Thyroid gland (tissue), 4 donors: ENCODE data around the gene PTRH1. TPM values are rescaled to one million over a fixed set of nuclear protein-coding genes. Genes with fewer than 3 reads are reported as not detected.

Experiments
- DNase-seq, 2 donors: peaks; one replicate each; pipeline ENCODE4 v3.0.0-alpha.2; 2019
- H3K27ac ChIP-seq, 3 donors: fragments of 200-600 bp; sonication (generic); 1 replicate in 2 of 3; 2 replicates in 1 of 3; pipeline ENCODE4 v1.5.1; 2016 to 2019; ENCODE audit warnings: mild to moderate bottlenecking in 1 of 3, moderate library complexity in 1 of 3
- H3K27me3 ChIP-seq: fragments of 200-600 bp; sonication (generic); one replicate; pipeline ENCODE4 v1.5.1; 2019
- H3K36me3 ChIP-seq, 2 donors: fragments of 200-600 bp; sonication (generic); one replicate each; pipeline ENCODE4 v1.5.1; 2016 to 2019
- H3K4me1 ChIP-seq, 2 donors: fragments of 200-600 bp; sonication (generic); one replicate each; pipeline ENCODE4 v1.5.1; 2017 to 2019
- H3K4me3 ChIP-seq, 3 donors: fragments of 200-600 bp; sonication (generic); replicated peaks in 1 of 3; 1 replicate in 2 of 3; 2 replicates in 1 of 3; pipeline ENCODE4 v1.5.1; 2016; ENCODE audit warnings: mild to moderate bottlenecking in 1 of 3
- H3K9me3 ChIP-seq: fragments of 200-600 bp; sonication (generic); one replicate; pipeline ENCODE4 v1.5.1; 2017
- POLR2A ChIP-seq, 2 donors: fragments of 450-650 bp; IDR thresholded peaks; one replicate each; pipeline ENCODE4 v1.6.1; 2017; ENCODE audit warnings: antibody characterized with exemption in 2 of 2, mild to moderate bottlenecking in 2 of 2, moderate library complexity in 1 of 2
- WGBS, 2 donors: methylation state at CpG; one replicate each; pipeline ENCODE4 v1.1.5; 2017; 5-methylcytosine and 5-hydroxymethylcytosine counted together
- intact Hi-C: fragments of 100-400 bp; cut with DNase I; formaldehyde crosslinking; loops from one replicate; pipeline ENCODE4 v1.15.1; 2023
- total RNA-seq, 4 donors: library from RNA; depleted of rRNA; stranded (reverse); fragments of >200 nt; gene quantifications; one replicate each; pipeline ENCODE4 v1.2.3, GENCODE V29; 2016
- TF ChIP-seq, protein P1 (sequence below), 6 experiments: fragments of 200-600 bp in 3 of 6; fragments of 450-650 bp in 3 of 6; sonication (generic) in 3 of 6; IDR thresholded peaks; one replicate each; pipeline ENCODE4 v1.5.1; 2016 to 2019; ENCODE audit warnings: antibody characterized with exemption in 6 of 6, mild to moderate bottlenecking in 2 of 6, inconsistent platforms in 1 of 6, moderate library complexity in 1 of 6

PTRH1 gene
- total RNA-seq, 4 donors from 2014 or later = 24.1 to 64.3 (median 43.4) TPM

DNA sequence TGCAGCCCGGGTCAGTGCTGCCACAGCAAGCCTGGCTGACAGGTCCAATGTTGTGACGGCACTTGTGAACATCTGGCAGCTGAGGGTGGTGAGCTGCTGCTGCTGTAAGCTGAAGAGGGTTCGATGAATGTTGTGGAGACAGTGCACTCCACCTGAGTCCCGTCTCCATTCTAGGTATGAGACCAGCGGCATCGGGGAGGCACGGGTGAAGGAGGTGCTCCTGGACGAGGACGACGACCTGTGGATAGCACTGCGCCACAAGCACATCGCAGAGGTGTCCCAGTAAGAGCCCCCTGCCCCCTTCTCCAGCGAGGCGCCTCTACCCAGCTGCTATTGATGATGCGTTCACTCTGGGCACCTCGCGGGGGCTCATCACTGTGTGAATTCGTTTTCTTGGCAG lies 47.6 kb downstream of the PTRH1 start:
- TF ChIP-seq, protein P1, sequence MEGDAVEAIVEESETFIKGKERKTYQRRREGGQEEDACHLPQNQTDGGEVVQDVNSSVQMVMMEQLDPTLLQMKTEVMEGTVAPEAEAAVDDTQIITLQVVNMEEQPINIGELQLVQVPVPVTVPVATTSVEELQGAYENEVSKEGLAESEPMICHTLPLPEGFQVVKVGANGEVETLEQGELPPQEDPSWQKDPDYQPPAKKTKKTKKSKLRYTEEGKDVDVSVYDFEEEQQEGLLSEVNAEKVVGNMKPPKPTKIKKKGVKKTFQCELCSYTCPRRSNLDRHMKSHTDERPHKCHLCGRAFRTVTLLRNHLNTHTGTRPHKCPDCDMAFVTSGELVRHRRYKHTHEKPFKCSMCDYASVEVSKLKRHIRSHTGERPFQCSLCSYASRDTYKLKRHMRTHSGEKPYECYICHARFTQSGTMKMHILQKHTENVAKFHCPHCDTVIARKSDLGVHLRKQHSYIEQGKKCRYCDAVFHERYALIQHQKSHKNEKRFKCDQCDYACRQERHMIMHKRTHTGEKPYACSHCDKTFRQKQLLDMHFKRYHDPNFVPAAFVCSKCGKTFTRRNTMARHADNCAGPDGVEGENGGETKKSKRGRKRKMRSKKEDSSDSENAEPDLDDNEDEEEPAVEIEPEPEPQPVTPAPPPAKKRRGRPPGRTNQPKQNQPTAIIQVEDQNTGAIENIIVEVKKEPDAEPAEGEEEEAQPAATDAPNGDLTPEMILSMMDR (IDR thresholded peaks at IDR 0.05) = no peak
- no peak for TF ChIP-seq POLR2A (IDR thresholded peaks at IDR 0.05)
- no peak overlapping the region for H3K4me3 ChIP-seq
- H3K36me3 ChIP-seq = peaks cover 35 to 42% of the 10 kb centered on the region in 2 donors
- intact Hi-C loops = no loop called here
- DNase-seq = no peak
- no peaks in the 10 kb centered on the region for H3K9me3 ChIP-seq
- no peaks in the 10 kb centered on the region for H3K27me3 ChIP-seq
- H3K27ac ChIP-seq = no peak overlapping the region
- 91 to 94% methylated on average over 18 of the region's 18 CpGs for WGBS, 2 donors
- no peaks in the 10 kb centered on the region for H3K4me1 ChIP-seq

DNA sequence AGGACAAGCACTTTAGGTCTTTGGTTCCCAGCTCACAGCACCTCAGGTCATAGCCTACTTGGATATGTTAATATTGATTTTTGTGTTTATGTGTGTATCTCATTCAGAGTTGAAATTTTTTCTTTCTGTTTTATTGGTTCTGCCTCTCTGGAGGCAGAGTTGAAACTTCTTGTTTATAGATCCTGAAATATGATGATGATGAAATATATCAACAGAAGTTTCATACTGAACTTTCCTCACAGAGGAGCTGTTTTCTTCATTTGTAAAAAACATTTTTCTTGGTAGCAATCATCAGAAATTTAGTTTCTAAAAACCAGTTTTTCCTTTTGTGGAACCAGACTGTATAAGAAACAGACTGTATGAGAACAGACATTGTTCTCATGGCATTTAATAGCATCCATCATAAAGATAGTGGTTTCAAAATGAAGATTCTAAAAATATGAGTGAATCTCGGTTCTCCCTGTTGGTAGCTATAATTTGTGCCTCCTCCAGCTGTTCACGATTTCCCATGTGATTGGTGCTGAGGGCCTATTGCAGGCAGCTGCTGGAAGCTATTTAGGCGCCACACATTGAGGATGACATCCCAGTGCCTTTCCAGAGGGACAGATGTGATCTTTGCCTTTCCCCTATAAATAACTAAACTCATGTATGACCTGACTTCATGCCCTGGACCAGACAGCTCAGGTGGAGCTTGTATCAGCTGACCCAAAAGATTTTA lies 48.2 kb downstream of the PTRH1 start:
- H3K4me3 ChIP-seq = no peak overlapping the region
- DNase-seq = no peak
- 85% methylated on average over 3 of the region's 3 CpGs for WGBS, 2 donors
- no peak overlapping the region for H3K27ac ChIP-seq
- peaks cover 34 to 41% of the 10 kb centered on the region in 2 donors for H3K36me3 ChIP-seq
- intact Hi-C loops = no loop called here
- H3K9me3 ChIP-seq = no peaks in the 10 kb centered on the region
- H3K27me3 ChIP-seq = no peaks in the 10 kb centered on the region
- no peaks in the 10 kb centered on the region for H3K4me1 ChIP-seq
- TF ChIP-seq POLR2A (IDR thresholded peaks at IDR 0.05) = no peak
- TF ChIP-seq, protein P1 (IDR thresholded peaks at IDR 0.05) = no peak

DNA sequence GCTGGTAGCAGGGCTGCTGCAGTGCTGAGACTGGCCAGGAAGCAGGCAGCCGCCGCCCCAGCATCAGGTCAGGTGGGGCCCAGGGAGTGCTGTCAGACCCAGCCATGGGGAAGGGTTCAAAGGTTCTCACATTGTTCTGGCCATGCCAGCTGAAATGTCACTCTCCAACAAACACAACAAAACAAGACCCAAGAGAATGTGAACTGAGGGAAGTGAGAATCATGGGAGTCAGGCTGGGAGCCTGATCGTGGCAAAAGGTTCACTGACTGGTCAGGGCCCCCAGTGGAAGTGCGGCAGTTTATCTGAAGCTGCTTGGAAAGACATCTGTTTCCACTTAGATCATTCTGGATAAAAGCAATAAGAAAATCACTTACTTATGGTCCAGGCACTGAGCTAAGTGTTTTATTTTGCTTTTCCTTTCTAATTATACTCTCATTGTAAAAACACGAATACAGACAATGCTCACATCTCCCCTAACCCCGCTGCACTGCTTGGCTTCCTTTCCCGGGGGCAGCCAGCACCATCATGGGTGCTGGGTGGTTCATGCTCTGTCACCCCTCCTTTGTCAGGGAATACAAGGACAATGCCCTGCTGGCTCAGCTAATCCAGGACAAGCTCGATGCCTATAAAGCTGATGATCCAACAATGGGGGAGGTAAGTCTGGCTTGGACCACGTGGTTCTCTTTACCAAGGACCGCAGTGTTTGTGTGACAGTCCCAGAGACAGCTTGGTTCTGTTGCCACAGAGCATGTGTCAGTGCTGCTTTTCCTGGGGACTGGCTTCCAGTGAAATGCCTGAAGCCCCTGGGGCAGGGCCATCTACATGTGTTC lies 50.6 kb downstream of the PTRH1 start:
- Histone ChIP-seq H3K4me3 (no peak overlapping the region), H3K36me3 (peaks cover 25 to 26% of the 10 kb centered on the region in 2 donors), H3K9me3 (no peaks in the 10 kb centered on the region), H3K4me1 (no peaks in the 10 kb centered on the region), H3K27me3 (no peaks in the 10 kb centered on the region), H3K27ac (peak overlapping the region in 2 of 3 donors; percentile 24 to 43)
- intact Hi-C loops = no loop called here
- TF ChIP-seq POLR2A (IDR thresholded peaks at IDR 0.05) = no peak
- TF ChIP-seq, protein P1 (IDR thresholded peaks at IDR 0.05) = no peak
- 62 to 74% methylated on average over 10 of the region's 10 CpGs for WGBS, 2 donors
- no peak for DNase-seq

DNA sequence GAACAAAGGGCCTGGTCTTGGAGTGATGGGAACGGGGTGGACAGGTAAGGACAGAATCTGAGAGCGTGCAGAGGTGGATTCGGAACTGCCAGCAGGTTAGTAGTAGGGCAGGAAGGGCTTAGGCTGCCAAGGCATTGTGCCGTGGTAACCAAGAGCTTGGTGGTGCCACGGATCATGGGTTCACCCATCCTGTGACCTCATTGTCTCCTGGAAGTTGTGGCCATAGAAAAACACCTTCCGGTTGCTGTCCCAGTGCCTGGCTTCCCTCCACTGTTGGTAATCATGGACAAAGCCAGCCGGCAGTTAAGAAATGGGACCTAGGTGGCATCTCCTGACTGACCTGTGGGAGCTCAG lies 51.2 kb downstream of the PTRH1 start:
- Histone ChIP-seq H3K4me1 (no peaks in the 10 kb centered on the region), H3K36me3 (peaks cover 25 to 26% of the 10 kb centered on the region in 2 donors), H3K9me3 (no peaks in the 10 kb centered on the region), H3K27ac (peak overlapping the region in 2 of 3 donors; percentile 24 to 43), H3K27me3 (no peaks in the 10 kb centered on the region), H3K4me3 (no peak overlapping the region)
- no peak for DNase-seq
- intact Hi-C loops = no loop called here
- WGBS, 2 donors = 88 to 93% methylated on average over 6 to 7 of the region's 7 CpGs
- TF ChIP-seq, protein P1 (IDR thresholded peaks at IDR 0.05) = no peak
- TF ChIP-seq POLR2A (IDR thresholded peaks at IDR 0.05) = no peak

Other genes starting within 250 kb of the PTRH1 start
- gene STXBP1, start 103.4 kb downstream of the PTRH1 start, total RNA-seq = 100 to 1,000 TPM in 2 of 4 donors, 10 to 100 TPM in 2; 23.8 to 139 (median 106) TPM
- gene CFAP157, start 8.7 kb downstream of the PTRH1 start, total RNA-seq = 1 to 10 TPM in 1 of 4 donors, under 1 TPM in 1, not detected in 2; 0.22 to 3.0 TPM
- gene TTC16, start 416 bp upstream of the PTRH1 start, total RNA-seq = under 1 TPM in 3 of 4 donors, not detected in 1; 0.40 to 0.45 (median 0.44) TPM
- gene TOR2A, start 19.6 kb upstream of the PTRH1 start, total RNA-seq = 10 to 100 TPM in 3 of 4 donors, 1 to 10 TPM in 1; 8.9 to 23.1 (median 14.2) TPM
- 10 to 100 TPM; 10.0 to 24.9 (median 18.2) TPM for gene SH2D3C, start 63.0 kb upstream of the PTRH1 start, total RNA-seq
- gene CDK9, start 70.4 kb upstream of the PTRH1 start, total RNA-seq = 10 to 100 TPM; 47.5 to 85.2 (median 78.3) TPM
- gene FPGS, start 87.2 kb upstream of the PTRH1 start, total RNA-seq = 10 to 100 TPM; 58.5 to 78.0 (median 62.1) TPM
- gene ENG, start 139.0 kb upstream of the PTRH1 start, total RNA-seq = 100 to 1,000 TPM in 1 of 4 donors, 10 to 100 TPM in 3; 45.6 to 115 (median 51.1) TPM
- 10 to 100 TPM; 56.3 to 98.9 (median 86.3) TPM for gene AK1, start 162.0 kb upstream of the PTRH1 start, total RNA-seq
- gene ST6GALNAC6, start 183.9 kb upstream of the PTRH1 start, total RNA-seq = 100 to 1,000 TPM in 1 of 4 donors, 10 to 100 TPM in 3; 39.2 to 124 (median 50.8) TPM
- gene ST6GALNAC4, start 201.4 kb upstream of the PTRH1 start, total RNA-seq = 10 to 100 TPM in 3 of 4 donors, 1 to 10 TPM in 1; 8.9 to 27.4 (median 19.1) TPM
- gene PIP5KL1, start 215.1 kb upstream of the PTRH1 start, total RNA-seq = 1 to 10 TPM in 3 of 4 donors, not detected in 1; 1.0 to 5.2 (median 1.6) TPM
- 10 to 100 TPM; 17.3 to 43.3 (median 35.5) TPM for gene DPM2, start 222.2 kb upstream of the PTRH1 start, total RNA-seq